ENCODE data around the gene COPS8. TPM values are rescaled to one million over a fixed set of nuclear protein-coding genes. Genes with fewer than 3 reads are reported as not detected.

Gene COPS8
- total RNA-seq, 2 donors from 2014 or later, result 66.3 to 72.7 TPM

DNA sequence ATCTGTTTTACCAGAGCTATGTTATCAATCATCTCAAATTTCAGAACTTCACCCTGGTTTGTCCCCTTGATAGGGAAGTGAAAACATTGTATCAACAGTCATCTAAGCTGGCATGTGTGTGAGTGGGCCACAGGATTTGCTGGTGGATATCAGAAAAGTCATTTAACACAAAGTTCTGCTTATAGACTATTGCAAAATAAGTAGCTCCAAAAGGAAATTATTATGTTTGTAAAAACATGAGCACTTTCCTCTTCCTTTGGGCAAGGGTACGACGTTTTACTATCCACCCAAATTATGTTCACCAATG lies 20.7 kb upstream of the COPS8 start:
- Mint-ChIP-seq H3K36me3 (ENCODE audit: low read depth) (no peaks in the 10 kb centered on the region), H3K27ac (no peak overlapping the region), H3K27me3 (ENCODE audit: insufficient read depth) (peaks cover 84% of the 10 kb centered on the region), H3K9me3 (peaks cover 2% of the 10 kb centered on the region), H3K4me3 (no peak overlapping the region), H3K4me1 (peaks cover 14% of the 10 kb centered on the region)
- Histone ChIP-seq H3K9ac (ENCODE audit: extremely low read depth, low read length, poor library complexity, severe bottlenecking) (no peak overlapping the region), H3K4me3 (ENCODE audit: low read length) (no peak overlapping the region), H3K9me3 (ENCODE audit: control insufficient read depth, low read length) (no peaks in the 10 kb centered on the region), H3K36me3 (ENCODE audit: control insufficient read depth, insufficient read depth, low read length) (no peaks in the 10 kb centered on the region), H3K27ac (ENCODE audit: low read depth, low read length) (no peak overlapping the region), H3K4me1 (ENCODE audit: control insufficient read depth, insufficient read depth, low read length) (peaks cover 2% of the 10 kb centered on the region), H3K27me3 (ENCODE audit: control insufficient read depth, insufficient read depth, low read length, poor library complexity, severe bottlenecking) (peaks cover 70% of the 10 kb centered on the region)
- DNase-seq, result no peak
- TF ChIP-seq, protein P1, sequence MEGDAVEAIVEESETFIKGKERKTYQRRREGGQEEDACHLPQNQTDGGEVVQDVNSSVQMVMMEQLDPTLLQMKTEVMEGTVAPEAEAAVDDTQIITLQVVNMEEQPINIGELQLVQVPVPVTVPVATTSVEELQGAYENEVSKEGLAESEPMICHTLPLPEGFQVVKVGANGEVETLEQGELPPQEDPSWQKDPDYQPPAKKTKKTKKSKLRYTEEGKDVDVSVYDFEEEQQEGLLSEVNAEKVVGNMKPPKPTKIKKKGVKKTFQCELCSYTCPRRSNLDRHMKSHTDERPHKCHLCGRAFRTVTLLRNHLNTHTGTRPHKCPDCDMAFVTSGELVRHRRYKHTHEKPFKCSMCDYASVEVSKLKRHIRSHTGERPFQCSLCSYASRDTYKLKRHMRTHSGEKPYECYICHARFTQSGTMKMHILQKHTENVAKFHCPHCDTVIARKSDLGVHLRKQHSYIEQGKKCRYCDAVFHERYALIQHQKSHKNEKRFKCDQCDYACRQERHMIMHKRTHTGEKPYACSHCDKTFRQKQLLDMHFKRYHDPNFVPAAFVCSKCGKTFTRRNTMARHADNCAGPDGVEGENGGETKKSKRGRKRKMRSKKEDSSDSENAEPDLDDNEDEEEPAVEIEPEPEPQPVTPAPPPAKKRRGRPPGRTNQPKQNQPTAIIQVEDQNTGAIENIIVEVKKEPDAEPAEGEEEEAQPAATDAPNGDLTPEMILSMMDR (conservative IDR thresholded peaks at IDR 0.05), result no peak
- WGBS, 2 experiments (ENCODE audit: insufficient coverage in 1 of 2, insufficient read length in 1 of 2), result 86 to 96% methylated on average over 2 of the region's 2 CpGs

DNA sequence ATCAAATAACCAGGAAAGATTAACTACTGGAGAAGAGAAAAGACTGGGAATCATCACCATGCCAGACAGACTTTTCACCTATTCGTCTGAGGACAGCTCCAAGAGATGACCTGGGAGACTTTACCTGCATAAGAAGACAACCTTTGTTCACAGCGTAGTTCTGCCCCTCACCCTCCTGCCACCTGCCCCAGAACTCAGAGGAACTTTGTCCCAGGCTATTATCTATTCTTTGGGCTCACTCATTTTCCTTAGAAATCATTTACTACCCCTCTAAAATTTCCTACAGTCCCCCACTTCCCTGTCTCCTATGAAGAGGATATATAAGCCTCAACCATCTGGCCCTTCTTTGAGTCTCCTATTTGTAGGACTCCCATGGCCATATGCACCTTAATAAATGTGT lies 19.3 kb upstream of the COPS8 start:
- Mint-ChIP-seq H3K36me3 (ENCODE audit: low read depth) (no peaks in the 10 kb centered on the region), H3K9me3 (peaks cover 12% of the 10 kb centered on the region), H3K27me3 (ENCODE audit: insufficient read depth) (peaks cover 80% of the 10 kb centered on the region), H3K27ac (no peak overlapping the region), H3K4me1 (peaks cover 12% of the 10 kb centered on the region), H3K4me3 (no peak overlapping the region)
- peaks cover 62% of the 10 kb centered on the region for H3K27me3 ChIP-seq (ENCODE audit: control insufficient read depth, insufficient read depth, low read length, poor library complexity, severe bottlenecking)
- TF ChIP-seq, protein P1 (conservative IDR thresholded peaks at IDR 0.05), result no peak
- WGBS, 2 experiments (ENCODE audit: insufficient coverage in 1 of 2, insufficient read length in 1 of 2), result 88% methylated on average over 2 of the region's 2 CpGs
- DNase-seq, result no peak
- no peak overlapping the region for H3K9ac ChIP-seq (ENCODE audit: extremely low read depth, low read length, poor library complexity, severe bottlenecking)
- H3K27ac ChIP-seq (ENCODE audit: low read depth, low read length), result no peak overlapping the region
- peaks cover 11% of the 10 kb centered on the region for H3K9me3 ChIP-seq (ENCODE audit: control insufficient read depth, low read length)
- H3K4me1 ChIP-seq (ENCODE audit: control insufficient read depth, insufficient read depth, low read length), result peaks cover 2% of the 10 kb centered on the region
- no peaks in the 10 kb centered on the region for H3K36me3 ChIP-seq (ENCODE audit: control insufficient read depth, insufficient read depth, low read length)
- no peak overlapping the region for H3K4me3 ChIP-seq (ENCODE audit: low read length)

DNA sequence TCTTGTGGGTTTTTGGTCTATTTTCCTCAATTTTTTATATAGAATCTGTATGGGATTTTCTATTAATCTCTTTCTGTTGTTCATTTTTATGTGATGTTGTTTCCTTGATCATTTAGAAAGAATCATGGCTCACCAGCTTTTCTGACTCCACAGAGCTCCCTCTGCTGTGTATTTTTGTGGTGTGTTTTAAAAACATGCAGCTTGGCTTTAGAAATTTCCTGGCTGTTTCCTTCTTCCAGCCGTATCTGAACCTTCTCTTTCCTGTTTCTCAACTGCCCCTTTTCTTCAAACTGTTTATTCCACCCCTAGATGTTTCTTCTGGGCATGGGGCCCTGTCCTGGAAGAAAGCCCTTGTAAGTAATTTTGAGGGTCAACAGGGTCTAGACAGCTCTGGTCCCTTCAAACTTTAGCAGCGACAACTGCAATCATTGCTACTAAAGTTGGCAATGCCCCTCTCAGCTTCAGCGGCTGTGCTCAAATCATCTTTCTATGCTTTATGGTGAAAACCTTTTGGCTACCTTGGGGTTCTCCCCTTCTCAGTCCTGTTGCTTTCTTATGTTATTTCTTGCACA lies 17.6 kb upstream of the COPS8 start:
- no peak overlapping the region for H3K27ac ChIP-seq (ENCODE audit: low read depth, low read length)
- H3K27me3 ChIP-seq (ENCODE audit: control insufficient read depth, insufficient read depth, low read length, poor library complexity, severe bottlenecking), result peaks cover 52% of the 10 kb centered on the region
- Mint-ChIP-seq H3K27me3 (ENCODE audit: insufficient read depth) (peaks cover 64% of the 10 kb centered on the region), H3K27ac (no peak overlapping the region), H3K4me3 (no peak overlapping the region), H3K9me3 (peaks cover 12% of the 10 kb centered on the region), H3K36me3 (ENCODE audit: low read depth) (no peaks in the 10 kb centered on the region), H3K4me1 (peaks cover 2% of the 10 kb centered on the region)
- 92 to 93% methylated on average over 2 to 3 of the region's 3 CpGs for WGBS, 2 experiments (ENCODE audit: insufficient coverage in 1 of 2, insufficient read length in 1 of 2)
- TF ChIP-seq, protein P1 (conservative IDR thresholded peaks at IDR 0.05), result peak; percentile 12
- no peak for DNase-seq
- H3K4me3 ChIP-seq (ENCODE audit: low read length), result no peak overlapping the region
- H3K4me1 ChIP-seq (ENCODE audit: control insufficient read depth, insufficient read depth, low read length), result peaks cover under 1% of the 10 kb centered on the region
- peaks cover 13% of the 10 kb centered on the region for H3K9me3 ChIP-seq (ENCODE audit: control insufficient read depth, low read length)
- H3K9ac ChIP-seq (ENCODE audit: extremely low read depth, low read length, poor library complexity, severe bottlenecking), result no peak overlapping the region
- no peaks in the 10 kb centered on the region for H3K36me3 ChIP-seq (ENCODE audit: control insufficient read depth, insufficient read depth, low read length)
